Measurements from ENCODE around the gene WIPF2.

- TF ChIP-seq CTCF (IDR thresholded peaks at IDR 0.05; ENCODE audit: borderline replicate concordance, extremely low read depth, low read length, poor library complexity, severe bottlenecking) (no peak), EZH2 (IDR thresholded peaks at IDR 0.05; ENCODE audit: borderline replicate concordance, low read depth, low read length, severe bottlenecking) (no peak)
Measured at GRCh38 chr17:40264458-40265185, 45.5 kb downstream of the WIPF2 start.
